ENCODE data around the gene ILDR2. TPM values are rescaled to one million over a fixed set of nuclear protein-coding genes. Genes with fewer than 3 reads are reported as not detected.

The ILDR2 gene
- total and polyA plus RNA-seq, 9 of the 15 experiments (the other 6 are each of a cell fraction or from before 2014, with no cell fraction given): 0.03 to 0.31 (median 0.18) TPM; not detected in 2

DNA sequence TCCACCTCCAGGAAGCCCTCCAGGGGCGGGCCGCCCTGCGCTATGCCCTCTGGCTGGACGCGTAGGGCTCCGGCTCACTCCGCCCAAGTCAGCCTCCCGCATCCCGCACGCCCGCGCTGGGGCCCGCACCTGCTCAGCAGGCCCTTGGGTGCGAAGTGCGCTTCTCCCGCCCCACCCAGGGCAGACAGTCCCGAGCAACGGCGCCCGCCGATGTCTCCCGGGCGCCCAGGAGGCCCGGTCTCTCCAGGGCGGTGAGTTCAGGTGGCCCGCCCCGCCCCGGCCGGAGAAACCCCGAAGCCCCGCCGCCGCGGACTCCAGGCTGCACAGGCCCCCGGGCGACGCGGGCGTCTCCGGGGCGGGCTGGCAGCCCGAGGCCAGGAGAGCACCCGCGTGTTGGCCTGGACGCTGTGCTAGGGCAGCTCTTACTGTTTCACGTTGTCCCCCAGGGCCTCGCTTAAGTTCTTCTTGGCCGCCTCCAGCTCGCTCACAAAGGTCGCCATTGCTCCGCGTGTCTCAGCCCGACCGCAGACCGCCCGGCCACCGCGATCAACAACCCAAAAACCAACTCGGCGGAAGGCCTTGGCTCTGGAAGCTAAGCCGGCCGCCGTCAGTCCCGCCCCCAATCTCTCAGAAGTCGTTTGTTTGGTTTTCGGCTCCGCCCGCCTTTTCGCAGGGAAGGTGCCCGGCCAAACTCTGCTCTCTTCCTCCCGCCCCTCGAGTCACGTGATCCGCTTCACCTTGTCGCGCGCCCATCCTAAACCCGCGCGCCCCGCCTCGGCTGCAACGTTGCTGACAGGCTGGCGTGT lies 99.4 kb downstream of the ILDR2 start, which contains the start of gene TADA1 (continued):
- TF ChIP-seq FOXO4 (CRISPR knock-in tag; IDR thresholded peaks at IDR 0.05): no peak
- peak; percentile 11; the same call in 1 of the 2 replicates for TF ChIP-seq ZNF583 (CRISPR knock-in tag; IDR thresholded peaks at IDR 0.05)
- TF ChIP-seq ZSCAN32 (CRISPR knock-in tag; IDR thresholded peaks at IDR 0.05): no peak
- TF ChIP-seq CREM (IDR thresholded peaks at IDR 0.05; ENCODE audit: low read depth): peak; percentile 88
- TF ChIP-seq KLF6 (CRISPR knock-in tag; IDR thresholded peaks at IDR 0.05; ENCODE audit: borderline replicate concordance): no peak
- TF ChIP-seq, protein P1, sequence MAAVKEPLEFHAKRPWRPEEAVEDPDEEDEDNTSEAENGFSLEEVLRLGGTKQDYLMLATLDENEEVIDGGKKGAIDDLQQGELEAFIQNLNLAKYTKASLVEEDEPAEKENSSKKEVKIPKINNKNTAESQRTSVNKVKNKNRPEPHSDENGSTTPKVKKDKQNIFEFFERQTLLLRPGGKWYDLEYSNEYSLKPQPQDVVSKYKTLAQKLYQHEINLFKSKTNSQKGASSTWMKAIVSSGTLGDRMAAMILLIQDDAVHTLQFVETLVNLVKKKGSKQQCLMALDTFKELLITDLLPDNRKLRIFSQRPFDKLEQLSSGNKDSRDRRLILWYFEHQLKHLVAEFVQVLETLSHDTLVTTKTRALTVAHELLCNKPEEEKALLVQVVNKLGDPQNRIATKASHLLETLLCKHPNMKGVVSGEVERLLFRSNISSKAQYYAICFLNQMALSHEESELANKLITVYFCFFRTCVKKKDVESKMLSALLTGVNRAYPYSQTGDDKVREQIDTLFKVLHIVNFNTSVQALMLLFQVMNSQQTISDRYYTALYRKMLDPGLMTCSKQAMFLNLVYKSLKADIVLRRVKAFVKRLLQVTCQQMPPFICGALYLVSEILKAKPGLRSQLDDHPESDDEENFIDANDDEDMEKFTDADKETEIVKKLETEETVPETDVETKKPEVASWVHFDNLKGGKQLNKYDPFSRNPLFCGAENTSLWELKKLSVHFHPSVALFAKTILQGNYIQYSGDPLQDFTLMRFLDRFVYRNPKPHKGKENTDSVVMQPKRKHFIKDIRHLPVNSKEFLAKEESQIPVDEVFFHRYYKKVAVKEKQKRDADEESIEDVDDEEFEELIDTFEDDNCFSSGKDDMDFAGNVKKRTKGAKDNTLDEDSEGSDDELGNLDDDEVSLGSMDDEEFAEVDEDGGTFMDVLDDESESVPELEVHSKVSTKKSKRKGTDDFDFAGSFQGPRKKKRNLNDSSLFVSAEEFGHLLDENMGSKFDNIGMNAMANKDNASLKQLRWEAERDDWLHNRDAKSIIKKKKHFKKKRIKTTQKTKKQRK (IDR thresholded peaks at IDR 0.05; ENCODE audit: borderline replicate concordance, low read depth, low read length): no peak
- no peak for TF ChIP-seq ZNF444 (CRISPR knock-in tag; IDR thresholded peaks at IDR 0.05)
- no peak for TF ChIP-seq ZBTB49 (CRISPR knock-in tag; IDR thresholded peaks at IDR 0.05; ENCODE audit: borderline replicate concordance)
- TF ChIP-seq LARP7 (IDR thresholded peaks at IDR 0.05): no peak
- peak; percentile 100 for TF ChIP-seq MAZ (CRISPR knock-in tag; conservative IDR thresholded peaks at IDR 0.05 in 1 of 2, IDR thresholded peaks at IDR 0.05 in 1 of 2)
- TF ChIP-seq POLR2AphosphoS5 (IDR thresholded peaks at IDR 0.05; ENCODE audit: control insufficient read depth, insufficient read depth, low read depth, low read length): peak; percentile 77; the same call in 1 of the 2 replicates
- no peak; the same call in 1 of the 2 replicates for TF ChIP-seq ZNF766 (CRISPR knock-in tag; conservative IDR thresholded peaks at IDR 0.05)
- TF ChIP-seq ELF4 (CRISPR knock-in tag; IDR thresholded peaks at IDR 0.05): no peak
- no peak for TF ChIP-seq ZNF668 (CRISPR knock-in tag; IDR thresholded peaks at IDR 0.05)
- peak; percentile 47; the same call in 1 of the 2 replicates for TF ChIP-seq ETV1 (tag; conservative IDR thresholded peaks at IDR 0.05; ENCODE audit: low read depth)
- no peak for TF ChIP-seq BCL6 (CRISPR knock-in tag; IDR thresholded peaks at IDR 0.05)
- no peak for TF ChIP-seq PHB2 (IDR thresholded peaks at IDR 0.05; ENCODE audit: low read depth)
- peak; percentile 39 for TF ChIP-seq SETDB1 (IDR thresholded peaks at IDR 0.05; ENCODE audit: low read length)
- TF ChIP-seq SRSF3 (IDR thresholded peaks at IDR 0.05; ENCODE audit: insufficient read depth, low read length): no peak
- no peak for TF ChIP-seq SLC30A9 (CRISPR knock-in tag; IDR thresholded peaks at IDR 0.05)

Measured in K562 (cell line).